Cardiac fibroblast (primary cell): Measurements from ENCODE around the gene CD200R1L.

Experiments used
- DNase-seq, 2 donors: peaks; one replicate each; pipeline versions ENCODE4 v3.0.0 to v3.0.0-alpha.2; 2010; ENCODE audit warnings: low read depth in 2 of 2
- H3K4me3 ChIP-seq, 2 donors: replicated peaks in 1 of 2; 1 replicate in 1 of 2; 2 replicates in 1 of 2; pipeline ENCODE4 v1.5.1; 2011; ENCODE audit warnings: low read depth in 2 of 2, low read length in 2 of 2, mild to moderate bottlenecking in 2 of 2, moderate library complexity in 1 of 2
- TF ChIP-seq, protein P1 (sequence below): IDR thresholded peaks from one replicate; pipeline ENCODE4 v1.5.1; 2011; ENCODE audit warnings: low read depth, mild to moderate bottlenecking, low read length, inconsistent platforms

CD200R1L gene

GRCh38 chr3:112777811-112778210 lies 68.9 kb downstream of the CD200R1L start:
- DNase-seq, result no peak
- TF ChIP-seq, protein P1, sequence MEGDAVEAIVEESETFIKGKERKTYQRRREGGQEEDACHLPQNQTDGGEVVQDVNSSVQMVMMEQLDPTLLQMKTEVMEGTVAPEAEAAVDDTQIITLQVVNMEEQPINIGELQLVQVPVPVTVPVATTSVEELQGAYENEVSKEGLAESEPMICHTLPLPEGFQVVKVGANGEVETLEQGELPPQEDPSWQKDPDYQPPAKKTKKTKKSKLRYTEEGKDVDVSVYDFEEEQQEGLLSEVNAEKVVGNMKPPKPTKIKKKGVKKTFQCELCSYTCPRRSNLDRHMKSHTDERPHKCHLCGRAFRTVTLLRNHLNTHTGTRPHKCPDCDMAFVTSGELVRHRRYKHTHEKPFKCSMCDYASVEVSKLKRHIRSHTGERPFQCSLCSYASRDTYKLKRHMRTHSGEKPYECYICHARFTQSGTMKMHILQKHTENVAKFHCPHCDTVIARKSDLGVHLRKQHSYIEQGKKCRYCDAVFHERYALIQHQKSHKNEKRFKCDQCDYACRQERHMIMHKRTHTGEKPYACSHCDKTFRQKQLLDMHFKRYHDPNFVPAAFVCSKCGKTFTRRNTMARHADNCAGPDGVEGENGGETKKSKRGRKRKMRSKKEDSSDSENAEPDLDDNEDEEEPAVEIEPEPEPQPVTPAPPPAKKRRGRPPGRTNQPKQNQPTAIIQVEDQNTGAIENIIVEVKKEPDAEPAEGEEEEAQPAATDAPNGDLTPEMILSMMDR, result no peak

GRCh38 chr3:112776836-112777235 lies 69.8 kb downstream of the CD200R1L start:
- no peak for DNase-seq
- H3K4me3 ChIP-seq, result no peak overlapping the region
- TF ChIP-seq, protein P1, result no peak

More at GRCh38 chr3:112777811-112778210, 68.9 kb downstream of the CD200R1L start:
- H3K4me3 ChIP-seq, result no peak overlapping the region

DNA sequence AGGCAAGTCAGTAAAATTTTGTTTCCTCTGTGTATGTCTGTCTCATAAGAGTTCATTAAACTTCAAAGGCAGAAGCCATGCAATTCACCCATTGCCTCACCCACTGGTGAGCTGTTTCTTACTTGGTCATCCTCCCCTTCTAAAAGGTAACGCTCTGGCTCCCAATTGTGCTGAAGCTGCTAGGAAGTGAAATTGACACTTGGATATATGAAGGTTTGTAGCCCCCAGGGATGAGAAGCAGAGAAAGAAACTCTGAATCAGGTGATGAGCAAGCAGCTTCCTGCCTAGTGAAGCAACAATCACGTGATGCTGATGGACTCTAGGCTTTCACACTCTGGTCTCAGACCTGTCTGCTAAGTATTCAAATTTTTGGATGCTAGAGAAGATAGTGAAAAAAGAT lies 70.7 kb downstream of the CD200R1L start:
- peak in 1 of 2 donors; percentile 84 for DNase-seq
- H3K4me3 ChIP-seq, result no peak overlapping the region
- TF ChIP-seq, protein P1, result no peak

DNA sequence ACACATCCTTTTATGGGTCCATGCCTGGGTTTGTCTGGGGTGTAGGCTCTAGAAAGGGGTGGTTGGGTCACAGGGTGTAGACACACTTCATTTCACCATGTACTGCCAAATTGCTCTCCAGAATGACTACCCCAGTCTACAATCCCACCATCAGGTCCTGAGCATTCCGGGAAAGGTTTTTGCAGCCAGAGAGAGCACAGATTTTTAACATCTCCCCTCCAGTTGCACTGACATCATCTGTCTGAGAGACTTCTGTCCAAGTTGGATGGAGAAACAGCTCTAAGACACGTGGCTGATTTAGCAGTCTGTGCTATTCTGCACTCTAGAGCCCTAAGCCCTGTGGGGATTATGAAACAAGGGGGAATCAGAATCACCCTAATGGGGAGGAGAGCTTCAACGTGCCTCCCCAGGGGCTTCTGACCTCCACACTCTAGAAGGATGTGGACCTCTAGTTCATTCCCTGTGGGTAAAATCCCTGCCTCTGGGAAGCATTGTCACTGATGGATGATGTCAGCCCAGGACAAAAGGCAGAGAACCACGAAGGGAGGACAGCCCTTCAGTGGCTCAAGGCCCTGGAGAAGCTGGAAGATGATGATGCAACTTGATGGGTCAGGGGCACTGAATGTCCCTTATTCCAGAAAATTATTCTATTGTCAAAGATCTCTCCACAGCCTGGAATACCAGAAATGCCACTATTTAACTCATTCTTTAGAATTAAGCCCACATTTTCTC lies 71.5 kb downstream of the CD200R1L start:
- peak; percentile 89 to 97 for DNase-seq
- no peak overlapping the region for H3K4me3 ChIP-seq
- TF ChIP-seq, protein P1, result no peak

DNA sequence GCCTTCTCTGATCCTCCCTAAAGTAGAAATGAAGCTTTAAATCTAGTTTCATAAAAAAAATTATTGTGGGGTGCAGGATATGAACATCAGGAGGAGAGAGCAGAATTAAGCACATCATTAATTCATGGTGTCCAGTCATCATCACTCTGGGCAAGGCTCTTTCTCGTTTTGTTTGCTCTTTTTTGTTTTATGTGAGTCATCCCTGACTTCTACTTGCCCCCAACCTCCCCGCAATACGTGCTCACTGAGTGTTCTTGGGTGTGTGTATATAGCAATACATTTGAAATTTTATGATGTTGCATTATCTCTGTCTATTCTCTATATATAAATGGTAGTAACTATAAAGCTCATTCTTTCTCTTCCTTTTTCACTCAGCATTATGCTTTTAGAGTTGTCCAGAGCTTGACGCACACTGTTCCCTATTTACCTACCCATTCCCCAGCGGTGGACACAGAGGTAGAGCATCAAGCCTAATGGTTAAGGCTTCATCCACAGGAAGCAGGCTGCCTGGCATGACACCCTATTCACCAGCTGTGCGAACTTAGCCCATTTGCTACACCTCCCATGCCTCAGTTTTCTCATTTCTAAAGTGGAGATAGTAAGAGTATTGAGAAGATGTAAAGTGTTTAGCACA lies 72.3 kb downstream of the CD200R1L start:
- TF ChIP-seq, protein P1, result no peak
- H3K4me3 ChIP-seq, result no peak overlapping the region
- peak; percentile 63 to 91 for DNase-seq

DNA sequence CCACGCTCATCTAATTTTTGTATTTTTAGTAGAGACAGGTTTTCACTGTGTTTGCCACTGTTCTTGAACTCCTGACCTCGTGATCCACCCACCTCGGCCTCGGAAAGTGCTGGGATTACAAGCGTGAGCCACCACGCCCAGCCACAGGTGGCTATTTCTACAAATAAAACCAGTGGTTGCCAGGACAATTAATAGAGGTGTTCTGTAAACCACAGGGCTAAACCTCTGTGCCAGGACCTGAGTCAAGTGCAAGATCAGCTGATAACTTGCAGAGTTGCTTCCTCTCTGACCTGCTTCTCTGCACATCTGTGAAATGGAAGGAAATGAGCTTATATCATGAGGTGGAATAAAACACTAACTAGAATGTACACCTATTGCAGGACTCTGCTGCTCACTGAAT lies 72.8 kb downstream of the CD200R1L start:
- TF ChIP-seq, protein P1, result no peak
- DNase-seq, result peak in 1 of 2 donors; percentile 49
- no peak overlapping the region for H3K4me3 ChIP-seq
